HG02884 (cell line): Measurements from ENCODE around the gene PLA2G4D.
"Not testable (repeated sequence)": the region's sequence is repeated elsewhere in the genome, so short reads cannot be mapped to it uniquely, and the experiment has no call there.

ENCODE experiments used
- ATAC-seq: cut with Tn5 transposase; IDR thresholded peaks from one replicate; pipeline ENCODE4 v1.9.1; 2021; ENCODE audit warnings: mild to moderate bottlenecking, moderate library complexity; ENCODE audit not compliant: unreplicated experiment

The PLA2G4D gene

DNA sequence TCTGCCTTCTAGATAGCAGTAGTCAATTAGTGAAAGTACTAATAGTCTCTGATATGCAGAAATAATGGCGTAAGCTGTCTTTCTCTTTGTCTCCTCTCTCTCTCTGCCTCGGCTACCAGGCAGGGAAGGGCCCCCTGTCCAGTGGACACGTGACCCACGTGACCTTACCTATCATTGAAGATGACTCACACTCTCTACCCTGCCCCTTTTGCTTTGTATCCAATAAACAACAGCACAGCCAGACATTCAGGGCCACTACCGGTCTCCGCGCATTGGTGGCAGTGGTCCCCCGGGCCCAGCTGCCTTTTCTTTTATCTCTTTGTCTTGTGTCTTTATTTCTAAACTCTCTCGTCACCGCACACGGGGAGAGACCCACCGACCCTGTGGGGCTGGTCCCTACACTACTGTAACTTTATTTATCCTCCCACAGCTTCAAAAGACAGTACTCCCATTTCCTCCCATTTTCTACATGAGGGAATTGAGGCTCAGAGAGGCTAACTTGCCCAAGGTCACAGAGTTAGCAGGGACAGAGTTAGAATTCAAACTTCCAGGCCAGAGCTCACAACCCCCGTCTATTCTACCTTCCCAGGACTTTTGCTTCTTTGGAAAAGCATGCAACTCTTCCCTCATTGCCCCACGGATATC is 2.5 kb downstream of the PLA2G4D start:
- ATAC-seq: not testable (repeated sequence)

DNA sequence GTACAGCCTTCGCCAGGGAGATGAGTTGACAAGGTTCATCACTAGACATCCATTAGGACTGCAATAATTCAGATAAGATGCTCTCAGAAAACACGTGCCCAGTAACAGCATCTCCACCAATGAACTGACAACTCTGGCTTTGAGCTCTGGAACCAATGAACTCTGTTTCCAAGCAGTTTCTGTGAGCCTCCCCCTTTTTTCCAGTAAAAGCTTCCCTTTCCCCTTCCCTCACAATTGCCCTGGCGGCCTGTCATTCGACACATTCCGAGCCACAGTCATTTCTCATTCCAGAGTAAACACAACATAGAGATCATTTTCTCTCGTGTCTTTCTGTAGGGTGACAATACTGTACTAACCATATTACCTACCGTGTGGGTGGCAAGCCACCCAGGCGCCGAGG is 3.6 kb downstream of the PLA2G4D start:
- no peak for ATAC-seq

DNA sequence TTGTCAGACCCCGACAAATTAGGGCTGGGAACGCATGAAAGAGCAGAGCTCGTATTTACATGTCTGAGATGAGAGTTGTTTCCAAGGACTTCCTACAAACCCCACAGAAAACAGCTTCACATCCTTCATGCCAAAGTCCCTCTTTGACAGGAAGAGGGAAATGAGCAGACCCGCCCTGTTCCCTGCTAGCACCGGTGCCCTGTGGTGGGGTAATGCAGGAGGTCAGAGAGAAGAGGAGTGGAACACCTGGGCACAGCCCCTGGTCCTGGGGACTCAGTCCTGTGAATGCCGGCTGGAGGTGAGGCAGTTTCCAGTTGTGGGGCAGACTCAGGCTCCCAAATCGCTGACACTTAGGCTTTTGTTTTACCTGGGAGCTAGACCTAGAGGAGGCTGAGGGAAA is 4.0 kb downstream of the PLA2G4D start:
- no peak for ATAC-seq

DNA sequence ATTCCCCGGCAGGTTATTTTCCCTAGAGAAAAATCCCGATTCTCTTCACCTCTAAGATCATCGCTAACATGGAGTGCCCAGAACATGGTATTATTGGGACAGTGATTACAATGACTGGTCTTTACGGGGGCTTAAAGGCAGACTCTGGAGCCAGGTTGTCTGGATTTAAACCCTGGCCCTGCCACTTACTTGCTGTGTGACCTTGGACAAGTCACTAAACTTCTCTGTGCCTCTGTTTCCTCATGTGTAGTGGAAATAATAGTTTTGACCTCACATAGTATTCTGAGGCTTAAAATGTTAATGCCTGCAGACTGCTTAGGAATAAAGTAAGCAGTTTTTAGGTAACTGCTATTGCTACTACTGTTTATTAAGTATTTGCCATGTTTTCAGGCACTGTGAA is 4.4 kb downstream of the PLA2G4D start:
- ATAC-seq: no peak

DNA sequence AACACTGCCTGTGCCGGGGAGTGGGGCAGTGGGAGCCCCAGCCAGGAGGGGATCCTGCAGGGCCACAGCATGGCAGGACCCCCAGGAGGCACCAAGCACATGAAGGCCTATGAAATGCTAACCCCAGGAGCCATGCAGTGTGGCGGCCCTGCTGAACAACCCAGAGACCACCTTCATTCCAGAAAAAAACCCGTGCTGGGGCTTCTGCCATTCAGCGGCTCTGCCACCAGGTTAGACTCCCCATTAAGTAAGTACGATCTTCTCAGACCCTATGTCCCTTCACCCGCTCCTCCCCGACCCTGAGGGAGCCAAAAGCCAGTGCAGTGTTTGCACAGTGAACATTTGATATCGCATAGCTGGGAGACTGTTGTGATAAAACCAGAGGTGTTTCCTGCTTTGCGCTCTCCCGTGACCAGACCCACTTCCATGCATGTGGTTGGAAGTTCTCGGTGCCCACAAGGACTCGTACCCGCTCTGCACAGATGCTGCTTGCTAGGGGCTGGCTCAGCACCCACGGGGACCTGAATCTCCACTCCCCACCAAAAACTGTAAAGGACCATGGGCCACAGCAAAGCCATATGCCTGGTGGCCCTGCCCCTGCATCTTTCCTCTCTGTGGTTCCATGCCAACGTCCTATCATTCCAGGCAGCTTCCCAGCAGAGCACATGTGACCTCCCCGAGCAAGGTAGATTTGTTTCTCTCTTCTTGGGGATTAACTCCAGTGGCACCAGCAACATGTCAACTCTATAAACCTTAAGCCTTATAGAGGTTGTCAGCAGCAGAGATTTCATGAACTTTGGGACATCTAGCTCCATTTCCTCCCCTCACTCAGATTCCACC is 5.3 kb downstream of the PLA2G4D start:
- no peak for ATAC-seq

DNA sequence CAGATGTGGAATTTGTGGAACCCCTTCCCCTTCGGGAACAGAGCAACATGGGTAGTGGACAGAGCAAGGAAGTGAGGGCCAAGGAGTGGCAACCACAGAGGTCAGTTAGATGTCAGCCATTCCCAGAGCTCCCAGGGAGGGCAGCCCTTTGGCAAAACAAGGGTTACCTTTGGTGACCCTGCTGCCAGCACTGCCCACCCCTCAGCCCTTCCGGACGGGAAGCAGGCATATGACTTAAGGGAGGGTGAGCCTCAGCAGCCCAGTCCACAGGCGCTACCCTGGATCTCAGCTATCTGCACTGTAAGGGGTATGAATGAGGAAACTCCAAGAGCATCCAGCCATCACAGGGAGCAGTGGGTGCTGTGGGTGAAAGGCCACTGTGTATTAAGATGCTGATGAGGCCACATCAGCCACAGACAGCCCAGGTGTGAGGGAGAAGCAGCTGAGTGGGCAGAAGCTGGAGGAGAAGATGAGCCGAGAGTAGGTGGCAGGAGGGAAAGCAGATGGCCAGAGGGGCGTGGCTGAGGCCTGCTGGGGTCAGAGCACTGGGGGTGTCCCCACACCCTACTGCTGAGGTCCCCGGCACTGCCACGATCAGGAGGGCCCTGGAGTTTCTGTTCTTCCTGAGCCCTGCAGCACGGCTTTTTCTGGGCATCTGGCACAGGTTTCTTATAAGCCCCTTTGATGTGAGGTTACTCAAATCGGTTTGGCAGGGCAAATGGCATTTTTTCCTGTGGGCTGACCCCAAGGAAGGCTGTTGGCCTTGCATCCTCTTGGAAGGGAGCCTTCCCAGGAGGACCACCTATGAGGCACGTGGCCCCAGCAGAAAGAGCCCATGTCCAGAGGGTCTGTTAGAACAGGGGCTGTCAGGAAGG is 6.2 kb downstream of the PLA2G4D start:
- no peak for ATAC-seq

DNA sequence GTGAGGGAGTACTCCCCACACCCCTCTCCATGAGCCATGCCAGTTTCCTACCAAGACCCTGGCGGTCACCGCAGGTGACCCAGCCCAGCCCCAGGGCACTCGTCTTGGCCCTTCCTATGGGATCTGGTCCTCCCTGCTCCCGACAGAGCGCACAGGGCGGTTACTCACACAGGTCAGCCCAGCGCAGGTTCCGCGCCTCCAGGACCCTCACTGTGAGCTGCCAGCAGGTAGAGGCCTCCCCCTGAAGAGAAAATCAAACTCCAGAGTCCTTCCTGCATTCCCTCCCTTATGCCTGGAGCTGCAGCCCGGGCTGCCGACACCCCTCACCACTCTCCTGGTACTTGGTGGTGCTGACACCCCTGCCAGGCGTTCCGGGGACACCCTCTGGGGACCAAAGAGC is 6.9 kb downstream of the PLA2G4D start:
- no peak for ATAC-seq

DNA sequence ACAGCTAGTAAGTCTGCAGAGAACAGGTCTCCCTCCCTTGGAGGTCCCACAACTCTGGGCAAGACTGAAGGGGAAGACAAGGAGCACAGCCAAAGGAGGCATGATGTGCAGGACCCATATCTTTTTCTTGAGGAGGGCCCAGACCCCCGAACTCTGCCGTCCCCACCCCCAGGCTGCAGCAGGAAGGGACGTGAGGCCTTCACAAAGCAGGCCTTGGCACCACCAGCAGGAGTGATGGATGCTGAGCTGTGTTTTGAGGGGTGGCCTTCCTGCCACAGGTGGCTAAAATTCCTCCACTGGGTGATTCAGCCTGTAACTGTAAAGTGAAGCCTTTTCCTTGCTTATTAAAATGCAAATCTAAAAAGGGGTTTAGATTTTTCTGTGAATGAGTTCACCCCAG is 8.6 kb downstream of the PLA2G4D start:
- ATAC-seq: no peak

DNA sequence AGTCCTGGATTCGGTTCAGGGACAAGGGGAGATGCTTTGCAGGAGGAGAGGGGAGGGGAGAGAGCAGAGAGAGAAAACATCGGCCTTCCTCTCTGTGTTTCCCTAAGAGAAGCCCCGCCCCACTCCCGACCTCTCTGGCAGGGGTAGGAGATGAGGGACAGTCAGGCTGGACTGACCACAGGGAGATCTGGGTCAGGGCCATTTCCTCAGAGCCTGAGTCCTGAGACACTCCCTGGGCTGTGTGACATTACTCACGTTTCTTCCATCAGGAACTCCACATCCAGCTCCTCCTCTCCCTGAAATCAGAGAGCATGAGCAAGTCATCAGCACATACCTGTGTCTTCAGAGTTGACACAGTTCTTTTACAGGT is 9.1 kb downstream of the PLA2G4D start:
- no peak for ATAC-seq

DNA sequence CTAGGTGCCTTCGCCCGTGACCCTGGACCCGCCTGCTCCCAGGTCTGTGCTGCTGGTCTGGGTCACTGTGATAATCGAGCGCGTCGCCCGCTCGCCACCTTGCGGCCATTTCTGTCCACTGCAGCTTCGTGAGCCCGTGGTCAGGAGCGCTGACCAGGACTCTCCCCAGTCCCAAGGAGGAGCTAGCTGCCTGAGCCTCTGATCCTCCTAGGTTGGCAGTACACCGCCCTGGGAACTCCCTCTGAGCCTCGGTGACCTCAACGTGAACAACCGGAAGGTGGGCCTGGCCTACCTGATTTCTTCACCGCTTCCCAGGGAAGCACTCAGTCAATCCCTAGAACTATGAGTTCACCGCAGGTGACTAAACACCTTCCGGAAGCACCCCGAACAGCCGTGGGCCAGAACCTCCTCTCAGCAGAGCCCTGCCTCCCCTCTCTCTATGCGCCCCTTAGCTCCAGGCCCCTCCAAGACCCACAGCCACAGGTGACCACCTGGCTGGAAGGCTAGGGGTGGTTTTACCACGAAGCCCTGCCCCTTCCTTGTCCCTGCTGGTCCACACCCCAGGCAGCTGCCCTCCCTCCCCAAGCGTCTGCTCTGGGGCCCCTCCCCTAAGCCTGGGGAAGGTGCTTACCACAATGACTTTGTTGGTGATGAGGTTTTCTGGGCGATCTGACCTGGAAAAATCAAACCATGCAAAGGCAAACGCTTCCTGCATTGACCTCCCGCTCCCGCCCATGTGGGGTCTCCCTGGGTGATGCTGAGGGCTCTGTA is 9.7 kb downstream of the PLA2G4D start:
- ATAC-seq: no peak

DNA sequence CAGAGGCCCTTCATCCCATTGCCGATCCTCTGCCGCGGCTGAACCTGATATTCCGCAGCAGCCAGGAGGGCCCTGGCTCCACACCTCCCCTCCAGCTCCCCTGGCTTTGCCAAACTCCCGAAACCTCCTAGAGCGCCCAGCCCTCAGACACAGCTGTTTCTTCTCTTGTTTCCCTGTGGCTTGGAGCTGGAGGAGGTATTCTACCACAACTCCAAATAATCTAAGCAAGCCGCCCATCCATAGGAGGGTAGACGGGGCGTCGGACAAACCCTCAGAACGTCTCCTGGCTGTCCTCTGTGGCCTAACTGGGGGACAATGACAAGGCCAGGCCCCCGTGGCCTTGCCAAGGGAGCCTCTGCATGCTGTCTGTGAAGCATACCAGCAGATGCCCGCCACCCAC is 10.4 kb downstream of the PLA2G4D start:
- ATAC-seq: no peak

DNA sequence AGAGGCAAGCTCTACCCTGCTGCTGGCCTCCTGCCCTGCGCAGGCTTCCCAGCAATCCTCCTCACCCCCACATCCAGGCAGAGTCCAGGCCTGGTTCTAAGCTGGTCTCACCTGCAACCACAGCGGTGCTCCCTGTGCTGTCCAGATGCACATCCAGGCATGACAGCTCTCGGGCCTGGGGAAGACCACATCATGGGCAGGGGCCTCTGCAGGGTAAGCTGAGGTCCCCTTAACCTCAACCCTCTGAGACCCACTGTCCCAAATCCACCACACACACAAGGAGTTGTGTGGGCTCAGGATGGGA is 10.8 kb downstream of the PLA2G4D start:
- no peak for ATAC-seq

DNA sequence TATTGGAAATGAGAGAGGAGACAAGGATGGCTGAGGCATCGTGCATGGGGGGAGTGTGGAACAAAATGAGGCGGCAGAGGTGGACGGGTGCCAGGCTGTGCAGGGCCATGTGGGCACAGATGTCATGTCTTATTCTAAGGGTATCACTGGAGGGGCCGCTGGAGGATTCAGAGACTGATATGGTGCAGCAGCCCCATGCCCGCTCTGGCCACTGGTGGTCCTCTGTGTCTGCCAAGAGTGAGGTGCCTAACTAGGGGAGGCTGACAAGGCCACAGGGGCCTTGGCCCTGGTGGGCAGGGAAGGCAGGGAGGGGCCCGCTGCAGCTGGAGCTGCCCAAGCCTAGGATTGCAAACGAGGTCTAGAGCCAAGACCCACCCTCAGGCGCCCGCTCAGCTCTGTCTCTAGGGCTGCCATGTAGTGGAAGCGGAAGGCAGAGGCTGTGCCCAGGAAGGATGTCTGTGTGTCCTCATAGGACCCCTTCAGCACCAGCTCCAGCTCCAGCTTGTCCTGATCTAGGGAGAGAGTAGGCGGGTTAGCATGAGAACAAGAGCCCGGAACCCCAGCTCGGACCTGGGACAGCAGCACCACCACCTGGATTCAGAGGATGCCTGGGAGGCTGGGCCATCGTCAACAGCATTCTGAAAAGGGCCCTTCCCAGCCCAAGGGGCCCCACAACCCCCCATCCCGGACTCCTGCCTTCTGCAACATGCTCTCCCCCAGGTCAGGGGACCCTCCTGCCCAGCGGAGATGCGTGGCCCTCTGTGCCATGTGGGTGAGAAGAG is 11.3 kb downstream of the PLA2G4D start:
- no peak for ATAC-seq

DNA sequence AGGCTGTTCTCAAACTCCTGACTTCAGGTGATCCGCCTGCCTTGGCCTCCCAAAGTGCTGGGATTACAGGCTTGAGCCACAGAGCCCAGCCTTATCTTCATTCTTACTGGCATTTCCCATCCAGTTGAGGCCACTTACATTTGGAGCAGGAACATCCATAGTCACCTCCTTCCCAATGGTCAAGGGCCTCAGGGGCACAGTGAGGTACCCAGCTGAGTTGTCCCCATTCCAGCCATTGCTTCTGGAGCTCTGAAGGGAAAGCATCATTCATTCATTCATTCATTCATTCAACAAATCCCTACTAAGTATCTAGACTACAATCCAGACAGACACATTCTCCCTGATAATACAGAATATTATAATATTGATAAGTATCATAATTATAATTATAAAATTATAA is 12.2 kb downstream of the PLA2G4D start:
- no peak for ATAC-seq

DNA sequence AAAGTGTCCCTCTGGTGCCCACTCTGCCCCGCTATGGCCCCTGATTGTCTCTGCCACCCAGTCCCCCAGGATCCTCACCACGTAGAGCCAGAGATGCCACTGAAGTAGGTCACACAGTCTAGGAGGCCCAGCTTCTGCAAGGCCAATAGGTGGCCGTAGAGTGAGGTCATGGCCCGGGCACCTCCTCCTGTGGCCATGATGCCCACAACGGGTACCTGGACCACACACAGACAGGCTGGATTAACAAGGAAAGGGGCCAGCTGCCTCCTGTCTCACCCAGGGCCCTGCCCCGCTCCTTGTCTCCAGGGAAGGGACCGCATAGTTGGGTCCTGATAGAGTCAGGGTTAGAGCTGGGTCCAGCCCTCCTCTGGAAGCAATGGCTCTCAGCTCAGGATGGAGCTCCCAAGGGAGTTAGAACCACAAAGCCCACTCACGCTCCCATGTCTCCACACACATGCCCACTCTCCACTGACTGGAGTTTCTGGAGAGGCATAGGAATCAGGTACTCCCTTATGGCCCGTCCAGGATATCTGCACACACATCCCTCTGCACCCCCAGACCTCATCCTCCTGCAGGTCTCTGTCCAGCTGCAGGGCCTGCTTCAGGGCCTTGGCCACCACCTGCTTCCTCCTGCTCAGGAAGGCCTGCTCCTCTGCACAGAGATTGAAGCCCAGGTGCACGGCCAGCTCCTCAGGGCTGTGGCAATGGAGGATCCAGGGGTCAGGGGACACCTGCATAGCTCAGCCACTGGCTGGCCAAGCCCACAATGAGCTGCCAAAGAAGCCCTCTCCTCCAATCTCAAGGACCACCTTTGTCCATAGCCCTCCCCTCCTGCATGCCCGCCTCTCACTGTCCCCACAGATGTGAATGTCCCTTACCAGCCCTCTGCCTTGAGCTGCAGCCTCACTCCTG is 13.2 kb downstream of the PLA2G4D start:
- no peak for ATAC-seq

DNA sequence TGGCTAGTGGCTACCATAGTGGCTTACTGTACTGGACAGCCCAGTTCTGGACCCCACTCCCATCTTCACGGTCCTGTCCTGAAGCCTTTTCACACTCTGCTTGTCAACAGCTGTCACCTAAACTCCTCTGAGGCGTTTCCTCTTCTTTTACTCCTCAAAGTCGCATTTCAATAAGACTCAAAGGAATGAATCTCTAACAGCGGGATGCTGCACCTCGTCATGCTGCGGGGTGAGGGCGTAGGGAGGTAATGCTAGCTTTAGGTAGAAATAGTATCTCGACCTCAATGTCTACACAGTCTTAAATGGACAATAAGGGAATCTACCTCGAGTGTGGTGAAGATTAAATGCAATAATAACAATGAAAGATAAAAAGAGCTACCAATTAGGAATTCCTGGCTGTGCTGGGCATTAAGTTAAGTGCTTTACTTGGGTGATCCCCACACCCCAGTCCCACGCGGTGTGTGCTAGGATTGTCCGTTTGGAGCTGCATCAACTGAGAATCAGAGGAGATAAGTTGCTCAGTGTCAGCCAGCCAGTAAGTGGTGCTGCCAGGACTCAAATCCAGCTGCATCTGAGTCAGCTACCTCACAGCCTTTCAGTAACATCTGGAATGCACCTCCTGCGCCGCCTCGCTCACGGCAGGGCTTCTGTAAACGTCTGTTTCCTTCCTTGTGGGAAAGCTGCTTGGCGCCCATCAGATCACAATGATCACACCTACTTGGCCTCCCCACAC is 14.0 kb downstream of the PLA2G4D start:
- no peak for ATAC-seq

DNA sequence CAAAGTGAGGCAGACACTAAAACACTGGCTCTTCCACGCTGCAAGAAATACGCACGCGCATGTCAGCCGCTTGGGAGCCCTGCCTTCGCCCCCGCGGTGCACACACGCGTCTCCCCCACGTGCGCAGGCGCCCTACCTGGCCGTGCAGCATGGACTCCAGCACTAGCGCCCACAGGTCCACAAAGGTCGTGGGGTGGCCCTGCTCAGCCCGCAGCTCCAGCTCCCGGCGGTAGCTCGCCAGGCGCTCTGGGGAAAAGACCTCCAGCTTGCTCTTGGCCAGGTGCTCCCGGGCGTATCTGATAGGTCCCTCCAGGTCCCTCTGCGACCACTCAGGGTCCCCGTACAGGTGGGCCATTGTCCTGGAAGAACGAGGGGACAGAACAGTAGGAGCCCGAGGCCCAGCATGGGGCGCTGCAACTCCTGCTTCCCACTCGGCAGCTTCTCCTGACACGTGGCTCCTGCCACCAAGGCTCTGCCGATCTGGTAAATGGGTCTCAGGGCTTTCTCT is 14.9 kb downstream of the PLA2G4D start:
- ATAC-seq: no peak

DNA sequence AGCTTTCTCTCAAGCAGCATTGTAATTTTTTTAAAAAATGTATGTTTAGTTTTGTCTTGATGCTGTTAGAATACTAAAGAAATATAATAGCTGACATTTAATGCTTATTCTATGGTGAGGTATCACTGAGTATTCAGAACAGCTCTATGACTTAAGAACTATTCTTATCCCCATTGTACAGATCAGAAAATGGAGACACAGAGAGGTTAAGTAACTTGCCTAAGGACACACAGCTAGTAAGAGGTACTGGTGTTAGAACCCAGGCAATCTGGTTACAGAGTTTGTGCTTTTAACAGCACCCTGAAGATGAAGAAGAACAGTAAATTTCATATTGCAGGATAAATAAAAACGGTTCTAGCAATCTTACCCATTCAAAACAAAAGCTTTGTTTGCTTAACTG is 15.5 kb downstream of the PLA2G4D start:
- ATAC-seq: no peak
